ENCODE data around the gene LONRF2.

DNA sequence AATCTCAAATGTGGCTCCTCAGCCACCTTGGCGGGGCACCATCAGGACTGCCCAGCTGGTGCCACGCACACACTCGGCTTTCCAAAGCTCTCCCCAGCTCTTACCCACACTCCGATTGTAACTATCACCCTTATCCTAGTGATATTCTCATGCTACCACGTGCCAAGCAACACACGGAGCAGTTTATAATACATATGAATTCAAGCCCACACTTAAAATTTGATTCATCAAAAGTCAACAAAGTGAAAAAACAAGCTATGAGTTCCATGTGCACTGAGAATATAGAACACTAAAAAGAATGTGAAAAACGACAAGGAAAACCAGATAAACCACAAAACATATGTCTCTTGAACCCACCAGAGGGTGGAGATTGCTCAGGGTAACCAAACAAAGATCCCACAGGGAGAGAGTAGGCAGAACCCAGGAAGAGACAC is 31.6 kb downstream of the LONRF2 start:
- TF ChIP-seq, protein P1, sequence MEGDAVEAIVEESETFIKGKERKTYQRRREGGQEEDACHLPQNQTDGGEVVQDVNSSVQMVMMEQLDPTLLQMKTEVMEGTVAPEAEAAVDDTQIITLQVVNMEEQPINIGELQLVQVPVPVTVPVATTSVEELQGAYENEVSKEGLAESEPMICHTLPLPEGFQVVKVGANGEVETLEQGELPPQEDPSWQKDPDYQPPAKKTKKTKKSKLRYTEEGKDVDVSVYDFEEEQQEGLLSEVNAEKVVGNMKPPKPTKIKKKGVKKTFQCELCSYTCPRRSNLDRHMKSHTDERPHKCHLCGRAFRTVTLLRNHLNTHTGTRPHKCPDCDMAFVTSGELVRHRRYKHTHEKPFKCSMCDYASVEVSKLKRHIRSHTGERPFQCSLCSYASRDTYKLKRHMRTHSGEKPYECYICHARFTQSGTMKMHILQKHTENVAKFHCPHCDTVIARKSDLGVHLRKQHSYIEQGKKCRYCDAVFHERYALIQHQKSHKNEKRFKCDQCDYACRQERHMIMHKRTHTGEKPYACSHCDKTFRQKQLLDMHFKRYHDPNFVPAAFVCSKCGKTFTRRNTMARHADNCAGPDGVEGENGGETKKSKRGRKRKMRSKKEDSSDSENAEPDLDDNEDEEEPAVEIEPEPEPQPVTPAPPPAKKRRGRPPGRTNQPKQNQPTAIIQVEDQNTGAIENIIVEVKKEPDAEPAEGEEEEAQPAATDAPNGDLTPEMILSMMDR (conservative IDR thresholded peaks at IDR 0.05; ENCODE audit: low read depth, low read length), result no peak
- no peak for TF ChIP-seq EZH2 (IDR thresholded peaks at IDR 0.05; ENCODE audit: borderline replicate concordance, low read depth, low read length, poor library complexity, severe bottlenecking)
